Glomerular visceral epithelial cell (primary cell): ENCODE data around the gene SEPTIN14.
"Not testable (repeated sequence)": the region's sequence is repeated elsewhere in the genome, so short reads cannot be mapped to it uniquely, and the experiment has no call there.

Experiments used
- DNase-seq: peaks from one replicate; pipeline ENCODE4 v3.0.0-alpha.2; 2016; ENCODE audit errors: extremely low spot score

Gene SEPTIN14

DNA sequence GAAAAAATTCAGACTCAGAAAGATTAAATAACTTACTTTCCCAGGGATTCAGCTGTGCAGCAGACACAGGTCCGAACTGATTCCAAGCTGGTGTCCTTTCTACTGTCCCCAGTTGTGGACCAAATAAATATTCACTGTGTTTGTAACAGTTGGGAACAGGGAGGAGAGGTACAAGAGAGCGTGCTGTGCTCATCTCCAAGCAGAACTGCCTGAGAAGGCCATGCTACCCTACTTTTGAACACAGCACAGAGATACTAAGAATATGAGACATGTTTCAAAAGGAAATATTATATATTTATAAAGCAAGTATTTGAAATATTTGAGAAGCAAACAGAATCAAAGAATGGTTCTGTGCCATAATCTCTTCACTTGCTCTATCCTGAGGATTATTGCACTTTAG lies at the start of gene SEPTIN14:
SEPTIN14 (minus strand) TSS at position 101 of the 400 bp plus-strand sequence. CDS start 756 bp downstream, outside the sequence.
- not testable (repeated sequence) for DNase-seq

DNA sequence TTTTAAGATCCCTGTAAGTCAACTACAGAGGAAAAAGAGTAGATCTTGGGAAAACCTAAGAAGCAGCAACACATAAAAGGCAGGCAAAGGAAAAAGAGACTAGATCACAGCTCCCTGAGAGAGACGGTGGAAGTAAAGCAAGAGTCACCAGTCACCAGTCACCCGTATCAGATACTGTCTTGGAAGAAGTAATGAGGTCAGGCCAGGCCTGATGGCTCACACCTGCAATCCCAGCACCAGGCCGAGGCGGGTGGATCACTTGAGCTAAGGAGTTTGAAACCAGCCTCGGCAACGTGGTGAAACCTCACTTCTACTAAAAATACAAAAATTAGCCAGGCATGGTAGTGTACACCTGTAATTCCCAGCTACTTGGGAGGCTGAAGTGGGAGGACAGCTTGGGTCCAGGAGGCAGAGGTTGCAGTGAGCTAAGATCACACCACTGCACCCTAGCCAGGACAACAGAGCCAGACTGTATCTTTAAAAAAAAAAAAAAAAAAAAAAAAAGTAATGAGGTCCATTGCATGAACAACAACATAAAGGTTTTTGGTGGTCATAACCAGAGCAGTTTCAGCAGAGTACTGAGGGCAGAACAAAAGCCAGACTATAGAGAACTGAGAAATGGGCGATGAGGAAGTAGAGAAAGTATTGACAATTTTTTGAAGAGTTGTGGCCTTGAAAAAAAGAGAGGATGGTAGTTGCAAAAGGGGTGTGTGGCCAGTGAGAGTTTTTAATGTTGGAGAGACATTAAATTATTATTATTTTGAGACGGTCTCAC lies 41.6 kb upstream of the SEPTIN14 start:
- no peak for DNase-seq

- not testable (repeated sequence) for DNase-seq
These were observed 38.5 kb upstream of the SEPTIN14 start for GRCh38 chr7:55901059-55901458.

GRCh38 chr7:55898287-55898686 lies 35.7 kb upstream of the SEPTIN14 start:
- DNase-seq, result no peak

- no peak for DNase-seq
These were observed 32.5 kb upstream of the SEPTIN14 start for GRCh38 chr7:55895021-55895420.

DNA sequence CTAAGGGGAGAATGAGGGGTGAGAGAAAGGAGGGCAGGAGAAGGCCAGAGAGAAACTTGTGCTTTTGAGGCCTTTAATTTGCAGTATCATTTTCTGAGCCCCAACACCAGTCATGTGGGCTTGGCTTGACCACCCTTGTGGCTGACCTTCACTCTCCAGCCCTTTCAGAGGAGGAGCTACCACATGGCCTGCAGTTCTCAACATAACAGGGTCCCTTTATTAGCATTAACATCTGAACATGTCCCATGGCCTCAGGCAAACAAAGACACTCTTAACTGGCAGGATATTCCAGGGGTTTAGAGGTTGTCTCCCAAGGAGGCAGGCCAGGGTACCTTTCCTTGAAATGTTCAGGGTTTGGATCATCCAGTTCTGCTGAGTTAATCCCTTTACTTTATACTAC lies 31.4 kb upstream of the SEPTIN14 start:
- DNase-seq, result no peak

- not testable (repeated sequence) for DNase-seq
These were observed 25.8 kb upstream of the SEPTIN14 start for GRCh38 chr7:55888378-55888777.

DNA sequence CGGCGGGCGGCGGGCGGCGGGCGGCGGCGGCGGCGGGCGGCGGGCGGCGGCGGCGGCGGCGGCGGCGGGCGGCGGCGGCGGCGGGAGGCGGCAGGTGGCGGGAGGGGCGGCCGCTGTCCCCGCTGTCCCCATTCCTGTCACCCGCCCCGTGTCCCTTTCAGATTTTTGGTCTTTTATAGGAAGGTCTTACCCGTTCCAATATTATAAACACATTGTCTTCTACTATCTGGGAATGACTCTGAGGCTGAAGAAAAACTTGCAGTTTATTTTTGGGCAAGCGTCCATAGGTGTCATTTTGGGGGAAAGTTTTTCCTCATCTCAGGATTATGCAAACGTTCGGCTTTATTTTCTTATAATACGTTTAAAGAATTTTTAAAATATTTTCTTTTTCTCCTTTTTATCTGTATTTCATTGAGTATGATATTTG lies 25.3 kb upstream of the SEPTIN14 start:
- no peak for DNase-seq

GRCh38 chr7:55884321-55884720 lies 21.8 kb upstream of the SEPTIN14 start:
- DNase-seq, result no peak

- DNase-seq, result no peak
These were observed 16.1 kb upstream of the SEPTIN14 start for GRCh38 chr7:55878691-55879090.

- DNase-seq, result no peak
These were observed 14.8 kb upstream of the SEPTIN14 start for GRCh38 chr7:55877308-55877707.

GRCh38 chr7:55873765-55874164 lies 11.2 kb upstream of the SEPTIN14 start:
- DNase-seq, result no peak

DNA sequence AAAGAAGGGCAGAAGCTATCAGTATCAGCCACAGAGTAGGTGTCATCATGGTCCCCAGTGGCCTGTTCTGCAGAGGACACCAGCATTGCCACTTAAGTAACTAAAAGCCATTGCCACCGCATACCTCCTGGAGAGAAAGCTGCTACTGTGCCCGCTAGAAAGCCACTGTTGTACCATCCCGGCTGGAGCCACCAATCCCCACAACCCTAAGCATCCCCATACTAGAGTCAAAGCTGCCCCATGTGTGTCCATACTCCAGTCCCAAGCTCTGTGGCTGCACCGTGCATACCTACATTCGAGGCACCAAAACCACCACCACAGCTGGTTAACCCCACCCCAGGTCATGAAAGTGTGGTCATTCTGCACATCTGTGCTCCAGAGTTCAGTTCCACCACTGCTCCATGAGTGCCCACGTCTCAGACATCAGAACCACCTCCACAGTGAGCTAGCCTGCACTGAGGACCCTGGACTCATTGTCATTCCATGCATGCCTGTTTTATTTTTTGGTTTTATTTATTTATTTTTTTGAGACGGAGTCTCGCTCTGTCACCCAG lies 9.5 kb upstream of the SEPTIN14 start:
- DNase-seq, result no peak

- DNase-seq, result not testable (repeated sequence)
These were observed 6.4 kb upstream of the SEPTIN14 start for GRCh38 chr7:55868989-55869388.

DNA sequence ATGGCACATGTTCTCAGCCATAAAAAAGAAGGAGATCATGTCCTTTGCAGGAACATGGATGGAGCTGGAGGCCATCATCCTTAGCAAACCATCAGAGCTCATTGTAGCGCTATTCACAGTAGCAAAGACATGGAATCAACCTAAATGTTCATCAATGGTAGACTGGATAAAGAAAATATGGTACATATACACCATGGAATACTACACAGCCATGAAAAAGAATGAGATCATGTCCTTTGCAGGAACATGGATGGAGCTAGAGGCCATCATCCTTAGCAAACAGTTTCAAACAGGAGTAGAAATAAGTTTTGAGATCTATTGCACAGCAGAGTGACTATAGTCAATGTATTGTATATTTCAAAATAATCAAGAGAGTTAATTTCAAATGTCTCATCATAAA lies 17.4 kb downstream of the SEPTIN14 start:
- DNase-seq, result not testable (repeated sequence)

GRCh38 chr7:55838595-55838994 lies 24.0 kb downstream of the SEPTIN14 start:
- DNase-seq, result no peak

GRCh38 chr7:55827577-55827976 lies 35.0 kb downstream of the SEPTIN14 start:
- no peak for DNase-seq

DNA sequence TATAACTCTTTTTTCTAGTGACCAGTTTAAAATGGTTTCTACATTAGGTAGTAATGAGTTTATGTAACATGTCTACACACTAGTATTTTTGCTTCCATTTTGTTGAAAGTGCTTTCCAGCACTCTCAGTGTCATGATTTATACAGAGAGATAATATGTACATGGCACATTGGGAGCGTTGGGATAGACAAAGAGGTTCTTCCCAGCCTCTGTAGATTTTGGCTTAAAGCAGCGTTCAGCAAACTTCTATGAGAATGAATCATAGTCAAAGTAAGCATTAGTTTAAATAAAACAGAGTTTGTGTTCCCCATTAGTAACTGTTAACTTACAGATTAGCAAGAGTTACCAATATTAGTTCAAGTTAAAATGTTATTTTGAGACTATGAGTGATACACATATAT lies 43.9 kb downstream of the SEPTIN14 start:
- DNase-seq, result no peak

DNA sequence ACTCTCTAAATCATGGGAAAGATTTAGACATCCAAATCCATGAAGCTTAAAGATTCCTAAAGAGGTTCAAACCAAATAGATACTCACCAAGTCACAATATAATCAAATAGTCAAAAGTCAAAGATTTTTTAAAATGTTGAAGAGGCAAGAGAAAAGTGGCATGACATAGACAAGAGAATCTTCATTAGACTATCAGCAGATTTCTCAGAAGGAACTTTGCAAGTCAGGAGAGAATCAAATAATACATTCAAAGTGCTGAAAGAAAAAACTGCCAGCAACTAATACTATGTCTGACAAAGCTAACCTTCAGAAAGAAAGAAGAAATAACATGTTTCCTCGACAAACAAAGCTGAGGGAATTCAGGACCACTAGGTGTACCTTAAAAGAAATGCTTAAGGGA lies 65.3 kb downstream of the SEPTIN14 start:
- DNase-seq, result not testable (repeated sequence)

GRCh38 chr7:55794527-55794926 lies 68.0 kb downstream of the SEPTIN14 start:
- DNase-seq, result peak; percentile 3

- DNase-seq, result no peak
These were observed 70.5 kb downstream of the SEPTIN14 start for GRCh38 chr7:55792048-55792447.

GRCh38 chr7:55787796-55788195 lies 74.8 kb downstream of the SEPTIN14 start:
- DNase-seq, result no peak

GRCh38 chr7:55786901-55787300 lies 75.7 kb downstream of the SEPTIN14 start:
- no peak for DNase-seq
